Liver (tissue), 9 donors: ENCODE measurements around the gene GCLC. TPM values are rescaled to one million over a fixed set of nuclear protein-coding genes. Genes with fewer than 3 reads are reported as not detected.
A peak's percentile ranks its signal among the peaks of the same experiment; 100 is the strongest.

ENCODE experiments used
- DNase-seq: peaks from one replicate; pipeline ENCODE4 v3.0.0-alpha.2; 2017; ENCODE audit warnings: low spot score
- H3K27ac ChIP-seq, 2 donors: one replicate each; pipeline ENCODE4 v1.7.0; 2013; ENCODE audit warnings: inconsistent platforms in 2 of 2, low read length in 2 of 2, control low read depth in 1 of 2, low read depth in 1 of 2, mild to moderate bottlenecking in 1 of 2
- H3K27me3 ChIP-seq, 4 donors: one replicate each; pipeline versions ENCODE4 v1.6.1 to v1.7.0; 2013; ENCODE audit warnings: low read length in 3 of 4, inconsistent platforms in 1 of 4, mild to moderate bottlenecking in 1 of 4, moderate library complexity in 1 of 4; ENCODE audit not compliant: control insufficient read depth in 4 of 4, insufficient read depth in 4 of 4
- H3K36me3 ChIP-seq, 4 donors: one replicate each; pipeline versions ENCODE4 v1.6.1 to v1.7.0; 2013; ENCODE audit warnings: low read length in 3 of 4, mild to moderate bottlenecking in 3 of 4, low read depth in 1 of 4, moderate library complexity in 1 of 4; ENCODE audit not compliant: control insufficient read depth in 4 of 4, insufficient read depth in 3 of 4
- H3K4me1 ChIP-seq, 4 donors: one replicate each; pipeline versions ENCODE4 v1.6.1 to v1.7.0; 2013; ENCODE audit warnings: low read length in 3 of 4, mild to moderate bottlenecking in 3 of 4, moderate library complexity in 1 of 4; ENCODE audit not compliant: control insufficient read depth in 4 of 4, insufficient read depth in 4 of 4
- H3K4me3 ChIP-seq, 3 donors: one replicate each; pipeline versions ENCODE4 v1.6.1 to v1.7.0; 2013; ENCODE audit warnings: low read length in 3 of 3, control low read depth in 1 of 3, low read depth in 1 of 3, mild to moderate bottlenecking in 1 of 3
- H3K9ac ChIP-seq, 2 donors: one replicate each; pipeline ENCODE4 v1.7.0; 2013; ENCODE audit warnings: low read length in 2 of 2, mild to moderate bottlenecking in 2 of 2, moderate library complexity in 2 of 2, control low read depth in 1 of 2, low read depth in 1 of 2
- H3K9me3 ChIP-seq, 4 donors: one replicate each; pipeline versions ENCODE4 v1.6.1 to v1.7.0; 2013; ENCODE audit warnings: low read length in 3 of 4; ENCODE audit not compliant: control insufficient read depth in 4 of 4
- ATF3 ChIP-seq: IDR thresholded peaks from 2 replicates; pipeline ENCODE4 v1.6.1; 2016; ENCODE audit warnings: antibody characterized with exemption
- EGR1 ChIP-seq, 2 donors: IDR thresholded peaks; 2 replicates each; pipeline ENCODE4 v1.6.1; 2016 to 2018; ENCODE audit warnings: antibody characterized with exemption in 2 of 2, low read depth in 2 of 2
- FOXA1 ChIP-seq: IDR thresholded peaks from 2 replicates; pipeline ENCODE4 v1.6.1; 2016; ENCODE audit warnings: antibody characterized with exemption
- GABPA ChIP-seq, 2 donors: IDR thresholded peaks in 1 of 2; conservative IDR thresholded peaks in 1 of 2; 2 replicates each; pipeline ENCODE4 v1.6.1; 2016; ENCODE audit warnings: antibody characterized with exemption in 2 of 2, mild to moderate bottlenecking in 1 of 2, moderate library complexity in 1 of 2
- HNF4A ChIP-seq, 2 donors: conservative IDR thresholded peaks; 2 replicates each; pipeline ENCODE4 v1.6.1; 2016; ENCODE audit warnings: antibody characterized with exemption in 2 of 2, mild to moderate bottlenecking in 2 of 2
- JUND ChIP-seq, 2 donors: IDR thresholded peaks; 2 replicates each; pipeline ENCODE4 v1.6.1; 2016; ENCODE audit warnings: antibody characterized with exemption in 2 of 2
- MAX ChIP-seq: IDR thresholded peaks from 2 replicates; pipeline ENCODE4 v1.6.1; 2016; ENCODE audit warnings: antibody characterized with exemption
- NR2F2 ChIP-seq: IDR thresholded peaks from 2 replicates; pipeline ENCODE4 v1.6.1; 2016; ENCODE audit warnings: antibody characterized with exemption
- RAD21 ChIP-seq, 2 donors: IDR thresholded peaks; 2 replicates each; pipeline ENCODE4 v1.6.1; 2016; ENCODE audit warnings: antibody characterized with exemption in 2 of 2, mild to moderate bottlenecking in 2 of 2
- REST ChIP-seq: IDR thresholded peaks from 2 replicates; pipeline ENCODE4 v1.6.1; 2016; ENCODE audit warnings: antibody characterized with exemption, mild to moderate bottlenecking
- RXRA ChIP-seq, 2 donors: IDR thresholded peaks; 2 replicates each; pipeline ENCODE4 v1.6.1; 2017 to 2018; ENCODE audit warnings: antibody characterized with exemption in 2 of 2, mild to moderate bottlenecking in 1 of 2
- SP1 ChIP-seq: IDR thresholded peaks from 2 replicates; pipeline ENCODE4 v1.6.1; 2018; ENCODE audit warnings: antibody characterized with exemption, mild to moderate bottlenecking
- TAF1 ChIP-seq: conservative IDR thresholded peaks from 2 replicates; pipeline ENCODE4 v1.6.1; 2016; ENCODE audit warnings: antibody characterized with exemption, mild to moderate bottlenecking
- YY1 ChIP-seq: IDR thresholded peaks from 2 replicates; pipeline ENCODE4 v1.6.1; 2016; ENCODE audit warnings: antibody characterized with exemption, mild to moderate bottlenecking
- ZBTB33 ChIP-seq: IDR thresholded peaks from 2 replicates; pipeline ENCODE4 v1.6.1; 2016; ENCODE audit warnings: antibody characterized with exemption
- WGBS: extraction: QIAGEN DNeasy Blood & Tissue Kit; methylation state at CpG from one replicate; pipeline ENCODE4 v1.1.7; 2013; 5-methylcytosine and 5-hydroxymethylcytosine counted together
- polyA plus RNA-seq, 2 donors: library from polyadenylated mRNA; stranded (reverse) in 1 of 2; unstranded in 1 of 2; fragments of 200-250 nt in 1 of 2; fragments of >200 nt in 1 of 2; fragmentation: Nextera tagmentation in 1 of 2; extraction: Ambion mirVana in 1 of 2; gene quantifications; one replicate each; pipeline versions ENCODE4 v1.2.1 to v1.2.3, GENCODE V29; 2013 to 2015
- total RNA-seq, 2 donors: library from RNA; depleted of rRNA; stranded (reverse); fragments of >200 nt; gene quantifications; one replicate each; pipeline ENCODE4 v1.2.3, GENCODE V29; 2014
- donor health status: healthy.
- donor health status: healthy.
- donor health status: healthy.
- donor health status: healthy.
- donor health status: healthy.

GCLC gene
- total and polyA plus RNA-seq, 4 donors: 28.6 to 135 (median 79.8) TPM

GRCh38 chr6:53541900-53542299 lies 3.0 kb downstream of the GCLC start:
- TF ChIP-seq RXRA (IDR thresholded peaks at IDR 0.05) (no peak), TAF1 (no peak), NR2F2 (no peak), YY1 (no peak), GABPA (IDR thresholded peaks at IDR 0.05 in 1 of 2, conservative IDR thresholded peaks at IDR 0.05 in 1 of 2) (no peak), HNF4A (conservative IDR thresholded peaks at IDR 0.05) (no peak), ZBTB33 (no peak), SP1 (no peak), MAX (no peak), REST (no peak), JUND (IDR thresholded peaks at IDR 0.05) (no peak), RAD21 (IDR thresholded peaks at IDR 0.05) (no peak)
- H3K36me3 ChIP-seq: no peaks in the 10 kb centered on the region
- no peak overlapping the region for H3K4me3 ChIP-seq
- no peak overlapping the region for H3K9ac ChIP-seq
- DNase-seq: no peak
- H3K27ac ChIP-seq: peak overlapping the region; percentile 1 to 23
- H3K27me3 ChIP-seq: no peaks in the 10 kb centered on the region
- 90% methylated on average over 7 of the region's 7 CpGs for WGBS
- no peaks in the 10 kb centered on the region for H3K9me3 ChIP-seq
- peaks cover 14 to 74% (median 36%) of the 10 kb centered on the region in 4 donors for H3K4me1 ChIP-seq

GRCh38 chr6:53540129-53540692 lies 4.7 kb downstream of the GCLC start:
- no peak for DNase-seq
- Histone ChIP-seq H3K4me3 (no peak overlapping the region), H3K9me3 (no peaks in the 10 kb centered on the region), H3K9ac (no peak overlapping the region), H3K27ac (no peak overlapping the region), H3K4me1 (peaks cover 8 to 61% (median 29%) of the 10 kb centered on the region in 4 donors), H3K36me3 (no peaks in the 10 kb centered on the region), H3K27me3 (no peaks in the 10 kb centered on the region)
- TF ChIP-seq TAF1: no peak
- TF ChIP-seq ATF3: no peak
- TF ChIP-seq HNF4A (conservative IDR thresholded peaks at IDR 0.05): no peak
- no peak for TF ChIP-seq GABPA (IDR thresholded peaks at IDR 0.05 in 1 of 2, conservative IDR thresholded peaks at IDR 0.05 in 1 of 2)
- no peak for TF ChIP-seq FOXA1
- TF ChIP-seq NR2F2: no peak
- TF ChIP-seq EGR1 (IDR thresholded peaks at IDR 0.05; ENCODE audit: low read depth in 2 of 2): no peak
- WGBS: 73% methylated on average over 4 of the region's 4 CpGs
